ENCODE results near the gene SEMA3F.

Gene SEMA3F

DNA sequence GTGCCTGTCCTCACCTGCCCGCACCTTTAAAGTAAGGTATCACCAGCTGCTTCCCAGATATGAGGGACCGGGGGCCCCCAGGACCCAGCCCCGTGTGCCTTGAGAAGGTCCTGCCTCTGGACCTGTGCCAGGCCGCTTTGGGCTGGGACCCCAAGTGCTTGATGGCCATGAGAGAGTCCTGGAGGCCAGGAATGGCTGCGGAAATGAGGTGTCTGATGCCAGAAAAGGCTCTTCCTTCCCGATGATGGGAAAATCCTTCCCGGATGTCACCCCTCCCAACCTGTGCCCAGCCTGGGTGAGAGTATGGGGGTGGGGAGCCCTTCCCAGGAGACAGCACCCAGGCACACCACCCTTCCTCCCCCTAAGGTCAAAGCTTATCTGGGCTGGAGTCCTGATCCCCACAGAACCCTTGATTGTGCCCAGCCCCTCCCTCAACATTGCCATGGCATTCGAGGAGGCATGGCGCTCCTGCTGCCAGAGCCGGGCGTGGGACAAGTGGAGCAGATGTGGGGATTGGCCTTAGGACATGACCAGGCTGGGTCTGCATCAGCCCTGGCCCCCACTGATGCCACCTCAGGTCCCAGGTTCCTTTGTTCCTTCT lies 14.2 kb downstream of the SEMA3F start:
- no peak for DNase-seq (ENCODE audit: low read depth in 1 of 2, low spot score in 1 of 2)

DNA sequence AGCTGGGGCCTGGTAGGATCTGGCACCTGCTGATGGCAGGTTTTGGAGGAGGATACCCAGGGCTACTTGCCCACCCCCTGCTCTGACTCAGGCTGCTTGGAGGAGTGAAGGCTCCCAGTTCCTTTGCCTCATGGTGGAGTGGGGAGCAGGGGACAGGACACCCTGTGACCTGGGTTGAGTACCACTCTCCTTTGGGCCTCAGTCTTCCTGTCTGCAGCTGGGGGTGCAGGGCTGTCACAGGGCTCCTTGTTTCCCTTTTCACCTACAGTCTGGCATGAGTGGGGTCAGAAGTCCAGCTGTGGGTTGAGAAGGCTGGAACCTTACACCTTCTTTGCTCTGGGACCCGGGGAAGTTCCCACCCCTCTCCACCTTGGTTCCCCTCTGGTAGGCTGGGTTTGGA lies 14.7 kb downstream of the SEMA3F start:
- DNase-seq (ENCODE audit: low read depth in 1 of 2, low spot score in 1 of 2), result no peak

DNA sequence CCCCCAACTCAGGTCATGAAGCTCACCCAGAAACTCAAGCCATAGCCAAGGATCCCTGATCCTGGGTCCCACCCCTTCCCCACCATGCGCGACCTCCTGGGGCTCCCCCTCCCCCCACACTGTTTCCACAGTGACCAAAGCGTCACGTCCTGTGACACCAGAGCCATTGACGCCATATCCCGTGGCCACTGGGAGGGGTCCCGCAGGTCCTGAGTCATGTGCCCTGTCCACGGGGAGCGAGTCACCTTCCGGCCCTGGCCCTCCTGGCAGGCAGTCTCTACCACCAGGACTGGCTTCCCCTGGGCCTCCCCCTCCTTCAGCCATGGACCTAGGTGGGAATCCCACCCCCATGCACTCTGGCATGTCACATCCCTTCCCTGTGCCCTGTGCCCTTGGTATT lies 15.6 kb downstream of the SEMA3F start:
- no peak for DNase-seq (ENCODE audit: low read depth in 1 of 2, low spot score in 1 of 2)

DNA sequence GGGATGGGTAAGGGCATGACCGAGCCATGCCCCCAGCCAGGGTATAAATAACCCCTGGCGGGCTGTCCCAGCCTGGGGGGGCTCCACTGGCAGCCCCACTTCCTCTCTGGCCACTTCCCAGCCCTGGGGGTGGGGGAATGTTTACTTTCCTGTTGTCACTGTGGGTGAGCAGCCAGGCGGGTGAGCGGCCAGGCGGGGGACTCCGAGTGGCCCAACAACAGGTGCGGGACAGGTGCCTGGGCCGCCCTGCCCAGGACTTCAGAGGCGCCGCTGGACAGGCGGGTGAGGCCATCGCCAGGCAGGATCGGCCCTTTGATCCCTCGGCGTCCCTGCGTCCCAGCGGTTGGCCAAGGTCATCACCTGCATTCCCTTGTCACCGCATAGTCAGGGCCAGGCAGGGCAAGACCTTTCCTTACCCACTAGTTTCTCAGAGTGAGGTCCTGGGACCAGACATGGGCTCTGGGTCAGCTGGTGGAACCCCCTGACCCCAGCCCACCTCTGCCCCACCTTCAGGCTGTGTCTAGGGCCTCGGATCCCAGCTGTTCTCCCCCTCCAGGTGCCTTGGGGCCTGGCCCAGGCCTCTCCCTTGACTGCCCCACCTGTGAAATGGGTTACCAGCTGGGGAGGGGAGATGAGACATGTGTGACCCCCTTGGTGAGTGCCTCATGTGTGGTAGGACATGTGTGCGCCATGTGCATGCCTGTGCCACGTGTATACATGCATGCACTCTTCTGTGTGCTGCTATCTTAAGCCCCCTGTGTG lies 16.6 kb downstream of the SEMA3F start:
- DNase-seq (ENCODE audit: low read depth in 1 of 2, low spot score in 1 of 2), result no peak

DNA sequence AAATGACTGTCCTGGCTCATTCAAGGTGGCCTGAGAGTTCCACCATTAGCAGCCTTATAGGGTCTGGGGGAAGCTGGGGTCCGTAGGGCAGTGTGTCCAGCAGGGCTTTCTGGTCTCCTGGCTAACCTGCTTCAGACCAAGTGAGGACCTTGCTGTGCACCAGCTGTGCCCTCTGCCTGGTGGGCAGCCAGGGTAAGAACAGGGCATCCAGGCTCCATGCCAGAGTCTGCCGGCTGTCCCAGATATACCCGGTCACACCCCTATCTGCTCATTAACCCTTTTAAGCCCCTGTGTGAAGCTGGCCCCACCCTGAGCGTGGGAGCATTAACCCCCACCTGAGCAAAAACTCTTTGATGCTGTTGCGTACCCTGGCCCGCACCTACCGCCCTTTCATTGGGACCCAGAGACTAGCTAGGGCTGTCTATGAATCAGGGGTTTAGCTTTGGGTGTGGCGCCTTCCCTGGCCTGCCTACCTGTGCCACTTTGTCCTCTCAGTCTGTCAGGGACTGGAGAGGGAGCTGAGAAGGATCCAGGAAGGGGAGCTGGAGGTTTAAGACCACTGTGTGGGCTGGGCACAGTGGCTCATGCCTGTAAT lies 17.6 kb downstream of the SEMA3F start:
- no peak for DNase-seq (ENCODE audit: low read depth in 1 of 2, low spot score in 1 of 2)

DNA sequence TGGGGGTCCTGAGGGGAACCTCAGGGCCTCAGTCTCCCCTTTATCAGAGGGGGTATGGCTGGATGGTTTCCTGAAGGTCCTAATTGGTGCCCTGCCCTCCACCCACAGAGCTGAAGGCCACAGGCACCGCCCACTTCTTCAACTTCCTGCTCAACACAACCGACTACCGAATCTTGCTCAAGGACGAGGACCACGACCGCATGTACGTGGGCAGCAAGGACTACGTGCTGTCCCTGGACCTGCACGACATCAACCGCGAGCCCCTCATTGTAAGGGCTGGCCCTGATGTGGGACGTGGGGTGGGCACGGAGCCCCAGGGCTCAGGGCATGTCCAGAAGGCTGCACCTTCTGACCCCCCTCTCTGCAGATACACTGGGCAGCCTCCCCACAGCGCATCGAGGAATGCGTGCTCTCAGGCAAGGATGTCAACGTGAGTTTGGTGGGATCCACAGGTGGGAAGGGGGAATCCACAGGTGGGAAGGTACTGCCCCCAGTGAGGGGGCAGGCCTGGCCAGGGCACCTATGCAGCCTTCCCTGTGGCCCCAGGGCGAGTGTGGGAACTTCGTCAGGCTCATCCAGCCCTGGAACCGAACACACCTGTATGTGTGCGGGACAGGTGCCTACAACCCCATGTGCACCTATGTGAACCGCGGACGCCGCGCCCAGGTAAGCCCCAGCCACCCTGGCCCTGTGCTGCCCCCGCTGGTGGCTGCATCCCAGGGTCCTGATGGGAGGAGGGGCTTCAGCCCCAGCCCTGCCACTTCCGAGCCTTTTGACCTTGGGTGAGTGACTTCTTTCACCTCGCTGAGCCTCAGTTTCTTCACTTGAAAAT lies 18.8 kb downstream of the SEMA3F start:
- no peak for DNase-seq (ENCODE audit: low read depth in 1 of 2, low spot score in 1 of 2)

DNA sequence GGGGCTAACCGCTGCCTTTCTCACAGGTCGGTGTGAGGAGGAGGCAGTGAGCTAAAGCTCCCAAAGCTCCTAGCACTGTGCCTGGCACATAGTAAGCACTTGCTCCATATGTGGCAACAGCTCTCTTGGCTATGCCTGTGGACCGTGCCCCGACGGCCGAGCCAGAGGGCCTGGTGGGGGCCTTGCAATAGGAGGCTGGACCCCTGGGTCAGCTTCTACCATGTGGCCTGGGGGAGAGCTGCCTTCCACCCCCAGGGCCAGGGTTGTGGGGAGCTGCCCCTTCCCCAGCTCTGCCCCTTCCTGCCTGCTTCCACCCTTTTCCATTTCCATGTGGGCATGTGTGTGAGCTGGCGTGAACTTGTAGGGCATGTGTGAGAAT lies 19.4 kb downstream of the SEMA3F start:
- DNase-seq (ENCODE audit: low read depth in 1 of 2, low spot score in 1 of 2), result no peak

DNA sequence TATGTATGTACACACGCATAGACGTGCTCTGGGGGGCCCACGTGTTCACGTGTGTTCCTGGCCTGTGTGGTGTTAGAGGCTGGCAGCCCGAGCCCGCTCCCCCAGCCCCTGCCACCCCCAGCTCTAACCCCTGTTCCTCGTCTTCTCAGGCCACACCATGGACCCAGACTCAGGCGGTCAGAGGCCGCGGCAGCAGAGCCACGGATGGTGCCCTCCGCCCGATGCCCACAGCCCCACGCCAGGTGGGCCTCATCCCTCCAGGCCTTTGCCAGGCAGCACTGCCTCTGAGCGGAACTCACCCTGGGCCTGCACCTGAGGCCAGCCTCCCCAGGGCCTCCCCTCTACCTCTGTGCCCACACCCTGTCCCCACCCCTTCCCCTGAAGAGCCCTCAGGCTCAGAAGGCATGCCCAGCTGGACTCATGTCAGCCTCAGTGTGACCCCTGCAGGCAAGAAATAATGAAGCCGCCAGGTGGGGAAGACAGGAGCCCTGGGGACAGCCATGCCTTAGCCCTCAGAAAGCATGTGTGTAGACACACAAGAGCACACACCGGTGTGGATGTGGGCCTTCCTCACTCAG lies 19.9 kb downstream of the SEMA3F start:
- no peak for DNase-seq (ENCODE audit: low read depth in 1 of 2, low spot score in 1 of 2)

DNA sequence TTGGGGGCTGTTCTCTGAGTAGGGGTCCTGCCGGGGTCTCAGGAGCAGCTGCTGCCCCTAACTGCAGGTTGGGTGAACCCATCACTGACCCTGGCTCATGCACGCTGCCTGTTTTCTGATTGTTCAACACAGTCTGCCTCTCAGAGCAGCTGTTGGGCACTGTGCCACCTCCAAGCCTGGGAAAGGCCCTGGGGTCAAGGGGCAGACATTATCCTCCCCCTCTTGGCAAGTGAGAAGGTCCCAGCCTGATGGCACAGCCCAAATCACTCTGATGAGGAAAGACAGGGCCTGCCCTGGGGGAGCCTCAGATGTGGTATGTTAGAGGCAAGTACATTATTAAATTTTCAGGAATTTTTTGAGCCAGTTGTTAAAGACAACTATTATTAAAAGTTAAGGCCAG lies 22.2 kb downstream of the SEMA3F start:
- no peak for DNase-seq (ENCODE audit: low read depth in 1 of 2, low spot score in 1 of 2)

DNA sequence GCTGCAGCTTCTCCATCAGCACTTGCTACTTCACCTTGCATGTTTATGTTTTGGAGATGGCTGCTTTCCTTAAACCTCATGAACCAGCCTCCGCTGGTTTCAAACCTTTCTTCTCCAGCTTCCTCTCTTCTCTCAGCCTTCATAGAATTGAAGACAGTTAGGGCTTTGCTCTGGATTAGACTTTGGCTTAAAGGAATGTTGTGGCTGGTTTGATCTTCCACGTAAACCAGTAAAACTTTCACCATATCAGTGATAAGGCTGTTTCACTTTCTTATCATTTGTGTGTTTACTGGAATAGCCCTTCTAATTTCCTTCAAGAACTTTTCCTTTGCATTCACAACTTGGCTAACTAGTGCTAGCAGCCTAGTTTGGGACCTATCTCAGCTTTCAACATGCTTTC lies 24.6 kb downstream of the SEMA3F start:
- no peak for DNase-seq (ENCODE audit: low read depth in 1 of 2, low spot score in 1 of 2)

DNA sequence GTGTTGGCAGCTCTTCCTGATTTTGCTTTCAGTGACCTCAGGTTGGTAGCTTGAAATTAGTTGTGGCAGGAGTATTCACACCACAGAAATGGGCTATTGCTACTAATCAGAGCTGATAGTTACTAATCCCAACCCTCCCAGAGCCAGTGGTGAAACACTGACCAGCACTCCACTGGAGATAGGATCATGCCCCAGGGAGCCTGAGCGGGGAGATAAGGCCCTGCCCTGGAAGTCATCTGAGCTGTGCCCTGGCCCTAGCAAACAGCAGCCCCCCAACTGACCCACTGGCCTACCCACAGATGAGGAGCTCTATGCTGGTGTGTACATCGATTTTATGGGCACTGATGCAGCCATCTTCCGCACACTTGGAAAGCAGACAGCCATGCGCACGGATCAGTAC lies 26.9 kb downstream of the SEMA3F start:
- DNase-seq (ENCODE audit: low read depth in 1 of 2, low spot score in 1 of 2), result no peak

DNA sequence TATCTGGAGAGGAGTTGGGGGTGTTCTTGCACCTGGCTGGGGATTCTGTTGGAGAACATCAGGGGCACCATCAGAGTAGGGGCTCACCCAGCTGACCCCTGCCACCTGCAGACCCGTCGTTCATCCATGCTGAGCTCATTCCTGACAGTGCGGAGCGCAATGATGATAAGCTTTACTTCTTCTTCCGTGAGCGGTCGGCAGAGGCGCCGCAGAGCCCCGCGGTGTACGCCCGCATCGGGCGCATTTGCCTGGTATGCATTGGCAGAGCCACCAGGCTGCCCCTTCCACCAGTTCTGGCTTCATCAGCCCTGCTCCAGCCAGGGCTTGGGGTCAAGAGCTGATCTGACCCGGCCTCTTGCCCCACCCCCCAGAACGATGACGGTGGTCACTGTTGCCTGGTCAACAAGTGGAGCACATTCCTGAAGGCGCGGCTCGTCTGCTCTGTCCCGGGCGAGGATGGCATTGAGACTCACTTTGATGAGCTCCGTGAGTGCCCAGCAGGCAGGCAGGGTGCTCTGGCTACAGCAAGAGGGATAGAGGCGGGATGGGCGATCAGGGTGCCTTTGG lies 27.5 kb downstream of the SEMA3F start:
- no peak for DNase-seq (ENCODE audit: low read depth in 1 of 2, low spot score in 1 of 2)

DNA sequence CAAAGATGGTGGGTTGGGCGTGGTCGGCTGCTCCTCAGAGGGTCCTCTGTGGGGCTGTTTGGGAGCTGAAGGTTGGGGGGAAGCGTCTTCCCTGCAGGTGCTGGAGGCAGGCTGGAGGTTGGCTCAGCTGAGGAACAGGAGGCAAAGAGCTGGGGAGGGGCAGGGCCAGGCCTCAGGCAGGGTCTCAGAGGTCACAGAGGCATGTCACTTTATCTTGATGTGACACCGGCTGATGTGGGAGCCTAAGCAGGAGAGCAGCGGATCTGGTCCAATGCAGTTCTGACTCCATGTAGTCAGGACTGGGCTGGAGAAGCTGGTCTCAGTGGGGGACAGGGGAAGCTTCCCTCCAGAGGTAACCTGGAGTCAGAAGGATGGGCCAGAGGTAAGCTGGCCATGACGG lies 28.6 kb downstream of the SEMA3F start:
- no peak for DNase-seq (ENCODE audit: low read depth in 1 of 2, low spot score in 1 of 2)

DNA sequence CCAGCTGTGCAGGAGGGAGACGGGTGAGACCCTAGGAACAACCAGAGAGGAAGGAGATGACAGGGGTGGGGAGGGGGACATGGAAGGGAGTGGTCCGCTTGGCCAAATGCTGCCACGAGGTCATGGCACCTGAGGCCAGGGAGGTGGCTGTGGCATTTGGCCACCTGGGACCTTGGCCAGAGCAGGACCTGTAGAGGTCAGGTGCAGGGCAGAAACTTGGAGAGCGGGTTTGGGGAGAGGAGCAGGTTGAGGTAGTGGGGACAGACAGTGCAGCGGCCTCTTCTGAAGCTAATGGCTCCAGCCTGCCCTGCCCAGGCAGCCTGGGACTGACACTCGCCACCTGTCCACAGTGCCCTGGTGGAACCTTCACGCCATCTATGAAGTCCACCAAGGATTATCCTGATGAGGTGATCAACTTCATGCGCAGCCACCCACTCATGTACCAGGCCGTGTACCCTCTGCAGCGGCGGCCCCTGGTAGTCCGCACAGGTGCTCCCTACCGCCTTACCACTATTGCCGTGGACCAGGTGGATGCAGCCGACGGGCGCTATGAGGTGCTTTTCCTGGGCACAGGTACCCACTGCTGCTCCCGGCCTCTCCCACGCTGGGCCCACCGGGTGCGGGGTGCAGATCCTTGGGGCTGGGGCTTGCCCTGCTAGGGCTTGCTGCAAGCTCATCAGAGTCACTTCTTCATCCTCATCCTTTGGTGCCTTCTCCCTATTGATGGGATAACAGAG lies 29.3 kb downstream of the SEMA3F start:
- DNase-seq (ENCODE audit: low read depth in 1 of 2, low spot score in 1 of 2), result no peak

DNA sequence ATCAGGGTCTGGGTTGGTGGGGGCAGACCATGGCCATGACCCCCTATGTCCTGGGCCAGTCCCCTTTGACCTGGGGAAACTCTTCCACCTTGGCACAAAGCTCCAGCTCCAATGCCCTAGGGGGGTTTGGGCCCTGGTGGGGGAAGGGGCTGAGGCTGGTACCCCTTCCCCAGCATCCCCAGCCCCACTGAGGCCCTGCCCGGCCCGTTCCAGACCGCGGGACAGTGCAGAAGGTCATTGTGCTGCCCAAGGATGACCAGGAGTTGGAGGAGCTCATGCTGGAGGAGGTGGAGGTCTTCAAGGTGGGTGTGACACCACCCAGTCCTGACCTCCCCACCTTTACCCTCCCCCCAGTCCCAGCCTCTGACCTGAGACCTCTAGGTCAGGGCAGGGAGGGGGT lies 30.1 kb downstream of the SEMA3F start:
- DNase-seq (ENCODE audit: low read depth in 1 of 2, low spot score in 1 of 2), result no peak

DNA sequence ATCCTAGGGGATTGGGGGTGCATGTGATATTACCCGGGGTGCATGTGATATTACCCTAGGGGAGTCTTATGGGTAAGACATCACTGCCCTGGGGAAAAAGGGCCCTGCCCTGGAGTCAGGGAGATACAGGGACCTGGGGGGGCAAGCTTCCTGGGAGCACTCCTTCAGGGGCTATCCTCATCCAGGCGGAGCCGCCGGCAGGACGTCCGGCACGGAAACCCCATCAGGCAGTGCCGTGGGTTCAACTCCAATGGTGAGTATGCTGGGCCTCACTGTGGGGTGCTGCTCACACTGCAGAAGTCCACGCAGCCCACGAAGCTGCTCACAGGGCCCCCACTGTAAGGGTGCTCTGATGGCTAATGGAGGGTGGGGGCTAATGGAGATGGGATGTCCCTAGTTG lies 31.0 kb downstream of the SEMA3F start:
- no peak for DNase-seq (ENCODE audit: low read depth in 1 of 2, low spot score in 1 of 2)

DNA sequence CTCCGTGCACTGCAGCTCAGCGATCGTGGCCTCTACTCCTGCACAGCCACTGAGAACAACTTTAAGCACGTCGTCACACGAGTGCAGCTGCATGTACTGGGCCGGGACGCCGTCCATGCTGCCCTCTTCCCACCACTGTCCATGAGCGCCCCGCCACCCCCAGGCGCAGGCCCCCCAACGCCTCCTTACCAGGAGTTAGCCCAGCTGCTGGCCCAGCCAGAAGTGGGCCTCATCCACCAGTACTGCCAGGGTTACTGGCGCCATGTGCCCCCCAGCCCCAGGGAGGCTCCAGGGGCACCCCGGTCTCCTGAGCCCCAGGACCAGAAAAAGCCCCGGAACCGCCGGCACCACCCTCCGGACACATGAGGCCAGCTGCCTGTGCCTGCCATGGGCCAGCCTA lies 32.6 kb downstream of the SEMA3F start:
- no peak for DNase-seq (ENCODE audit: low read depth in 1 of 2, low spot score in 1 of 2)

DNA sequence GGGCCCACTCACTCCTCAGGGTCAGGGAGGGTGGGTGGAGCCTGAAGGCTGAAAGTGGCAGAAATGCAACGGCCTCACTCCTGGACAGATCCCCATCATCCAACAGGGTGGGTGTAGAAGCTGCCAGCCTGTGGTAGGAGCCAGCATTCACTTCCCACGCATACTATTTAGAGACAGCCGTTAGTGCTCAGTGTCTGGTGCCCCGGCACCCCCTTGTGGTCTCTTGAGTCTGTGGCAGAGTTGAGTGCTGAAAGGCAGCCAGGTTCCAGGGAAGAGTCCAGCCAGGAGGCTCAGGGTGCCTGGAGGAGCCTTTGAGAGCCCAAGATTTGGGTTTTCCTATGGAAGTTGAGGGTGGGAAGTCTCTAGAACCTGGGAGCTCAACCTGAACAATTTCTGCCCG lies 34.1 kb downstream of the SEMA3F start:
- no peak for DNase-seq (ENCODE audit: low read depth in 1 of 2, low spot score in 1 of 2)

DNA sequence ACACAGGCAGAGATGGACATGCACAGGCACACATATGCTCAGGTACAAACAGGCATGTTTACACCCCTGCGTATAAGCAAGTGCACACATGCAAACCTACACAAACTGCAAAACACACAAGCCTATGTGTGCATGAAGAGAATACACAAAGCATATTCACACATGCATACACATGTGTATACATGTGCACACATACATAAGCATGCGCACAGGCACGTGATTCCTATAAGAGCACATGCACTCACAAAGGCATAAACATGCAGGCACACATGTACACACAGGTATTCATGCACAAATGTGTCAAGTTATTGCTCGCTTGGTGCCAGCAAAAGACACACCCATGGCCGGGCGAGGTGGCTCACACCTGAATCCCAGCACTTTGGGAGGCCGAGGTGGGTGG lies 34.9 kb downstream of the SEMA3F start:
- DNase-seq (ENCODE audit: low read depth in 1 of 2, low spot score in 1 of 2), result no peak

DNA sequence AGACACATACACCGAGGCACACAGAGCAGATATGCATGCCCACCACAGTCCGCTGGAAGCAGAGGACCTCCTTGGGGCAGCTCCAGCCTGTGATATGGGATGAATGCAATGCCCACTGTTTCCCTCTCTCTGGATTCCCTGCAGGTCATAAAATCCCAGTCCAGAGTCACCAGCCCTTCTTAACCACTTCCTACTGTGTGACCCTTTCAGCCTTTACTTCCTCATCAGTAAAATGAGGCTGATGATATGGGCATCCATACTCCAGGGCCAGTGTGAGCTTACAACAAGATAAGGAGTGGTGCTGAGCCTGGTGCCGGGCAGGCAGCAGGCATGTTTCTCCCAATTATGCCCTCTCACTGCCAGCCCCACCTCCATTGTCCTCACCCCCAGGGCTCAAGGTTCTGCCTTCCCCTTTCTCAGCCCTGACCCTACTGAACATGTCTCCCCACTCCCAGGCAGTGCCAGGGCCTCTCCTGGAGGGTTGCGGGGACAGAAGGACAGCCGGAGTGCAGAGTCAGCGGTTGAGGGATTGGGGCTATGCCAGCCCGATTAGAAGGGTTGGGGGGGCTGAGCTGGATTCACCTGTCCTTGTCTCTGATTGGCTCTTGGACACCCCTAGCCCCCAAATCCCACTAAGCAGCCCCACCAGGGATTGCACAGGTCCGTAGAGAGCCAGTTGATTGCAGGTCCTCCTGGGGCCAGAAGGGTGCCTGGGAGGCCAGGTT lies 36.0 kb downstream of the SEMA3F start, which contains the start of gene GNAT1:
Gene GNAT1 (plus strand): TSS at position 675 of the 725 bp plus-strand sequence. CDS start 116 bp downstream, outside the sequence.
- no peak for DNase-seq (ENCODE audit: low read depth in 1 of 2, low spot score in 1 of 2)
